K562 (cell line): ENCODE results near the gene F11R. TPM values are rescaled to one million over a fixed set of nuclear protein-coding genes. Genes with fewer than 3 reads are reported as not detected.

Source experiments
- TBL1XR1 ChIP-seq, 2 experiments: IDR thresholded peaks; 2 replicates each; pipeline ENCODE4 v1.6.1; 2012; ENCODE audit warnings: improper control_type of control experiment in 2 of 2, low read length in 2 of 2, mild to moderate bottlenecking in 1 of 2
- ZEB2 ChIP-seq: fragments of 450-650 bp; IDR thresholded peaks from 2 replicates; pipeline ENCODE4 v1.6.1; 2016
- polyA plus RNA-seq, 8 experiments: library from polyadenylated mRNA; depleted of rRNA in 4 of 8; stranded (reverse) in 5 of 8; unstranded in 3 of 8; fragments of >200 nt; fragmentation: Nextera tagmentation in 2 of 8; fragmentation: Illumina TruSeq in 1 of 8; extraction: Ambion mirVana in 2 of 8; extraction: Trizol in 1 of 8; gene quantifications; 2 replicates each; pipeline versions ENCODE4 v1.2.1 to v1.2.3, GENCODE V29; 2011 to 2014; ENCODE audit warnings: inconsistent platforms in 1 of 8, missing spikeins in 1 of 8
- total RNA-seq, 7 experiments: library from RNA; depleted of rRNA in 6 of 7; stranded (reverse); fragments of >200 nt in 6 of 7; fragmentation: Illumina TruSeq in 2 of 7; extraction: Trizol in 2 of 7; gene quantifications; 2 replicates each; pipeline versions ENCODE4 v1.2.1 to v1.2.3, GENCODE V29; 2011 to 2021; ENCODE audit warnings: low replicate concordance in 1 of 7
- TF ChIP-seq, protein P1 (sequence below), 2 experiments: fragments of 450-650 bp in 1 of 2; sonication (generic) in 1 of 2; formaldehyde crosslinking in 1 of 2; IDR thresholded peaks; 2 replicates each; pipeline versions ENCODE4 v1.7.1 to v1.9.0; 2016 to 2022; ENCODE audit warnings: inconsistent platforms in 1 of 2, mild to moderate bottlenecking in 1 of 2, missing genetic modification reagents in 1 of 2

F11R gene
- total and polyA plus RNA-seq, 9 of the 15 experiments (the other 6 are each of a cell fraction or from before 2014, with no cell fraction given), result 27.4 to 187 (median 52.5) TPM

DNA sequence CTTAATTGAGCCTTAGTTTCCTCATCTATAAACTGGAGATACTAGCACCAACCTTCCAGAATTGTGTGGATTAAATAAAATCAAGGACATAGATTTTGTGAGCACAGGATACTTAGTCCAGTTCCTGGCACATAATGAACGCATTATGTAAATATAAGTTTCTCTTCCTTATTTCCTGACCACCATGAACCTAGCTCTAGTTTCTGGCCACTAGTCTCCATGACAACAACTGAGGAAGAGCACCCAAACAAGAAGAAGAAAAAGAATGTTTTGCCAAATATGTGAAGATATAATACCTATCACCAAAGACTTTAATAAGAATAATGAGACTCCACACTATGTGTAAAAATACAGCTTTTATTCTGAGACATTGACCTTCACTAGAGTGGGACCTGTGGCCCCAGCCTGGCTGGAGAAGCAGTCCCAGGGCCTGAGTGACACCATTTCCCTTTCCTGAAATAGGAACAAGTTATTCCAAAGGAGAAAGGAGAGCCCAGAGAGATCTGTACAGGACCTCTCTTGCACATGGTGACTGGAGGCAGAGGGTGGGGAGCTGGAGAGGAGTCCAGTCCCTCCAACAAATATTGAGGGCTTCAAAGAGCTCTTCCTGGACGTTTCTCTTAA lies 25.8 kb upstream of the F11R start (continued):
- TF ChIP-seq, protein P1, sequence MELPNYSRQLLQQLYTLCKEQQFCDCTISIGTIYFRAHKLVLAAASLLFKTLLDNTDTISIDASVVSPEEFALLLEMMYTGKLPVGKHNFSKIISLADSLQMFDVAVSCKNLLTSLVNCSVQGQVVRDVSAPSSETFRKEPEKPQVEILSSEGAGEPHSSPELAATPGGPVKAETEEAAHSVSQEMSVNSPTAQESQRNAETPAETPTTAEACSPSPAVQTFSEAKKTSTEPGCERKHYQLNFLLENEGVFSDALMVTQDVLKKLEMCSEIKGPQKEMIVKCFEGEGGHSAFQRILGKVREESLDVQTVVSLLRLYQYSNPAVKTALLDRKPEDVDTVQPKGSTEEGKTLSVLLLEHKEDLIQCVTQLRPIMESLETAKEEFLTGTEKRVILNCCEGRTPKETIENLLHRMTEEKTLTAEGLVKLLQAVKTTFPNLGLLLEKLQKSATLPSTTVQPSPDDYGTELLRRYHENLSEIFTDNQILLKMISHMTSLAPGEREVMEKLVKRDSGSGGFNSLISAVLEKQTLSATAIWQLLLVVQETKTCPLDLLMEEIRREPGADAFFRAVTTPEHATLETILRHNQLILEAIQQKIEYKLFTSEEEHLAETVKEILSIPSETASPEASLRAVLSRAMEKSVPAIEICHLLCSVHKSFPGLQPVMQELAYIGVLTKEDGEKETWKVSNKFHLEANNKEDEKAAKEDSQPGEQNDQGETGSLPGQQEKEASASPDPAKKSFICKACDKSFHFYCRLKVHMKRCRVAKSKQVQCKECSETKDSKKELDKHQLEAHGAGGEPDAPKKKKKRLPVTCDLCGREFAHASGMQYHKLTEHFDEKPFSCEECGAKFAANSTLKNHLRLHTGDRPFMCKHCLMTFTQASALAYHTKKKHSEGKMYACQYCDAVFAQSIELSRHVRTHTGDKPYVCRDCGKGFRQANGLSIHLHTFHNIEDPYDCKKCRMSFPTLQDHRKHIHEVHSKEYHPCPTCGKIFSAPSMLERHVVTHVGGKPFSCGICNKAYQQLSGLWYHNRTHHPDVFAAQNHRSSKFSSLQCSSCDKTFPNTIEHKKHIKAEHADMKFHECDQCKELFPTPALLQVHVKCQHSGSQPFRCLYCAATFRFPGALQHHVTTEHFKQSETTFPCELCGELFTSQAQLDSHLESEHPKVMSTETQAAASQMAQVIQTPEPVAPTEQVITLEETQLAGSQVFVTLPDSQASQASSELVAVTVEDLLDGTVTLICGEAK (IDR thresholded peaks at IDR 0.05), result no peak
- TF ChIP-seq, protein P1 (CRISPR knock-in tag; IDR thresholded peaks at IDR 0.05), result no peak
- TF ChIP-seq ZEB2, result no peak
- no peak for TF ChIP-seq TBL1XR1 (IDR thresholded peaks at IDR 0.05; ENCODE audit: low read length in 2 of 2)
